Gastrocnemius medialis (tissue), 4 donors: ENCODE measurements around the gene NUDT9. TPM values are rescaled to one million over a fixed set of nuclear protein-coding genes. Genes with fewer than 3 reads are reported as not detected.
A peak's percentile ranks its signal among the peaks of the same experiment; 100 is the strongest.

Experiments used
- ATAC-seq, 2 donors: fragments of 150-250 bp; one replicate each; pipeline ENCODE4 v1.9.1; 2016
- DNase-seq, 2 donors: peaks; one replicate each; pipeline ENCODE4 v3.0.0-alpha.2; 2019
- H3K27ac ChIP-seq, 4 donors: fragments of 200-600 bp; sonication (generic); 1 replicate in 1 of 4; 2 replicates in 3 of 4; pipeline ENCODE4 v1.5.1; 2016 to 2018; ENCODE audit warnings: mild to moderate bottlenecking in 2 of 4, moderate library complexity in 1 of 4
- H3K27me3 ChIP-seq, 3 donors: fragments of 200-600 bp; sonication (generic) in 2 of 3; 1 replicate in 1 of 3; 2 replicates in 2 of 3; pipeline versions ENCODE4 v1.5.1 to v1.6.0; 2016 to 2019; ENCODE audit warnings: mild to moderate bottlenecking in 1 of 3, moderate library complexity in 1 of 3
- H3K36me3 ChIP-seq, 2 donors: fragments of 200-600 bp; sonication (generic) in 1 of 2; one replicate each; pipeline ENCODE4 v1.5.1; 2017 to 2018
- H3K4me1 ChIP-seq, 2 donors: fragments of 200-600 bp; sonication (generic) in 1 of 2; one replicate each; pipeline ENCODE4 v1.5.1; 2016 to 2017; ENCODE audit warnings: mild to moderate bottlenecking in 2 of 2
- H3K4me3 ChIP-seq, 4 donors: fragments of 200-600 bp; sonication (generic) in 3 of 4; 1 replicate in 1 of 4; 2 replicates in 3 of 4; pipeline ENCODE4 v1.5.1; 2016 to 2019; ENCODE audit warnings: mild to moderate bottlenecking in 2 of 4
- H3K9me3 ChIP-seq, 3 donors: fragments of 200-600 bp; sonication (generic) in 2 of 3; 1 replicate in 1 of 3; 2 replicates in 2 of 3; pipeline ENCODE4 v1.5.1; 2016 to 2019
- CTCF ChIP-seq, 5 experiments: fragments of 450-650 bp in 3 of 5; fragments of 200-600 bp in 2 of 5; sonication (generic) in 2 of 5; IDR thresholded peaks in 4 of 5; conservative IDR thresholded peaks in 1 of 5; 1 replicate in 4 of 5; 2 replicates in 1 of 5; pipeline ENCODE4 v1.5.1; 2016 to 2019; ENCODE audit warnings: antibody characterized with exemption in 5 of 5, mild to moderate bottlenecking in 3 of 5, moderate library complexity in 3 of 5
- POLR2A ChIP-seq, 2 donors: fragments of 450-650 bp; IDR thresholded peaks; one replicate each; pipeline ENCODE4 v1.6.1; 2017; ENCODE audit warnings: antibody characterized with exemption in 2 of 2, mild to moderate bottlenecking in 2 of 2, moderate library complexity in 2 of 2
- in situ Hi-C, 4 donors: fragments of 200-750 bp; cut with MboI; loops; one replicate each; pipeline versions ENCODE4 v1.15.0 to v1.8.0; 2017; ENCODE audit warnings: low sequenced_read_pairs in 4 of 4
- intact Hi-C: fragments of 100-400 bp; cut with DNase I; formaldehyde crosslinking; loops from one replicate; pipeline ENCODE4 v1.15.1; 2023; ENCODE audit warnings: low total_unique reads
- total RNA-seq, 4 donors: library from RNA; depleted of rRNA; stranded (reverse); fragments of >200 nt; gene quantifications; one replicate each; pipeline versions ENCODE4 v1.1.0 to v1.2.3, GENCODE V29; 2016

Gene NUDT9, protein sequence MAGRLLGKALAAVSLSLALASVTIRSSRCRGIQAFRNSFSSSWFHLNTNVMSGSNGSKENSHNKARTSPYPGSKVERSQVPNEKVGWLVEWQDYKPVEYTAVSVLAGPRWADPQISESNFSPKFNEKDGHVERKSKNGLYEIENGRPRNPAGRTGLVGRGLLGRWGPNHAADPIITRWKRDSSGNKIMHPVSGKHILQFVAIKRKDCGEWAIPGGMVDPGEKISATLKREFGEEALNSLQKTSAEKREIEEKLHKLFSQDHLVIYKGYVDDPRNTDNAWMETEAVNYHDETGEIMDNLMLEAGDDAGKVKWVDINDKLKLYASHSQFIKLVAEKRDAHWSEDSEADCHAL
- 10 to 100 TPM; 13.4 to 16.7 (median 15.8) TPM for total RNA-seq

GRCh38 chr4:87422104-87423052 lies at the start of gene NUDT9:
NUDT9 (plus strand) TSS chr4:87422573; CDS start chr4:87422906, 333 bp downstream.
- TF ChIP-seq POLR2A (IDR thresholded peaks at IDR 0.05) (peak; percentile 66 to 73), CTCF (IDR thresholded peaks at IDR 0.05 in 4 of 5, conservative IDR thresholded peaks at IDR 0.05 in 1 of 5) (peak in 1 of 5 experiments; percentile 7)
- Histone ChIP-seq H3K4me1 (peaks cover 15 to 23% of the 10 kb centered on the region in 2 donors), H3K27me3 (no peaks in the 10 kb centered on the region), H3K9me3 (no peaks in the 10 kb centered on the region), H3K27ac (peak within 1 kb of the TSS; percentile 88 to 94 (median 92)), H3K4me3 (peak within 1 kb of the TSS; percentile 60 to 93 (median 66)), H3K36me3 (no peaks in the 10 kb centered on the region)
- in situ Hi-C loops (no loop called here), intact Hi-C loops (loop anchor here (1.0 to 5.0 kb wide), 3 partner anchors 31 to 1690 kb away; partner anchors contain the start of genes HSD17B11 and TIGD2)
- DNase-seq (peak; percentile 93 to 96), ATAC-seq (peak; percentile 98)

DNA sequence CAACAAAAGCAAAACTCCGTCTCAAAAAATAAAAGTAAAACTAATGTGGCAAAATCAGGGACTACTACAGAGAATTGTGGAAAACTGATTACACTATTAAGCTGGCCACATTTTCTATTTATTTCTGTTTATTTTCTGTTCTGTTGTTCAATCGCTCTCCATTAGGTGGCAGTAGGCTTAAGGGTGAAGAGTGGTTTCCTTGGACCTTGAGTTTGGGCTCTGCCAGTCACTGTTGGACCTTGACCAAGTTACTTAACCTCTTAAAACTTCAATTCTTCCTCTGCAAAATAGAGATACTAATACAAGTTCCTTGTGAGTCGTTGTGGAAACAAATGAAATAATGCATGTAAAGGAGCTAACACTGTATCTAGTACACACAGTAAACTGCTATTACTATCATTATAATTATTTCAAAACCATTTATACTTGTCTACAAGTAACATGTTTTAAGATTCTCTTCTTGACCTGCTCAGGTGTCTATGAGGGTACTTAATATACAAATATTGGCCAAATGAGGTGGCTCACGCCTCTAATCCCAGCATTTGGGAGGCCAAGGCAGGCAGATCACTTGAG lies 46.6 kb upstream of the NUDT9 start:
- no peaks in the 10 kb centered on the region for H3K27me3 ChIP-seq
- ATAC-seq (peak; percentile 74 to 75), DNase-seq (peak in 1 of 2 donors; percentile 19)
- no peak overlapping the region for H3K4me3 ChIP-seq
- peaks cover 0 to 10% of the 10 kb centered on the region in 2 donors for H3K36me3 ChIP-seq
- peaks cover 0 to 5% of the 10 kb centered on the region in 2 donors for H3K4me1 ChIP-seq
- TF ChIP-seq POLR2A (IDR thresholded peaks at IDR 0.05) (no peak), CTCF (IDR thresholded peaks at IDR 0.05 in 4 of 5, conservative IDR thresholded peaks at IDR 0.05 in 1 of 5) (peak; percentile 54 to 70 (median 60))
- in situ Hi-C loops (loop anchor here (5.0 to 25.0 kb wide), 3 partner anchors 86 to 461 kb away; partner anchors contain the start of gene MEPE (in 2 of the 4)), intact Hi-C loops (loop anchor here (1.0 to 5.0 kb wide), 2 partner anchors 46 to 89 kb away; partner anchors contain the start of gene NUDT9)
- peak overlapping the region in 2 of 4 donors; percentile 13 to 32 for H3K27ac ChIP-seq
- no peaks in the 10 kb centered on the region for H3K9me3 ChIP-seq

DNA sequence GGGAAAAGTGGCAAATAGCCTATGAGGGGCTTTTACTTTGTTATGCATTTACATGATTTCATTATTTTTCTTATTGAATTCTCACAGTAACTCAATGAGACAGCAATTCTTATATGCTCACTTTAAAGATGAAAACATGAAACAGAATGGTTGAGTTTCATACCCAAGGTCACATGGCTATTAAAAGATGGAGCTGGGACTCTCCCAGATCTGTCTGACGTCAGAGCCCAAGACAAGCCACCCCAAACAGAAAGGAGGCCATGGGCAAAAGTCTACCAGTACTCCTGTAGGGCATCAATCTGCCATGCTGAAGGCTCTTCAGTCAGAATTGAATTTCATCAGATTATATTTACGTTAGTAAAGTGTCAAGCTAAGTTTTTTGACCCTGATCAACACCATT lies 44.6 kb upstream of the NUDT9 start:
- ATAC-seq (no peak), DNase-seq (no peak)
- peaks cover 0 to 5% of the 10 kb centered on the region in 2 donors for H3K4me1 ChIP-seq
- no peak overlapping the region for H3K4me3 ChIP-seq
- TF ChIP-seq CTCF (IDR thresholded peaks at IDR 0.05 in 4 of 5, conservative IDR thresholded peaks at IDR 0.05 in 1 of 5) (no peak), POLR2A (IDR thresholded peaks at IDR 0.05) (no peak)
- H3K9me3 ChIP-seq: no peaks in the 10 kb centered on the region
- no peaks in the 10 kb centered on the region for H3K27me3 ChIP-seq
- H3K36me3 ChIP-seq: no peaks in the 10 kb centered on the region
- intact Hi-C loops: loop anchor here (5.0 kb wide), 1 partner anchor 44 kb away; the partner anchor contains the start of gene NUDT9
- no peak overlapping the region for H3K27ac ChIP-seq
- in situ Hi-C loops: loop anchor here (5.0 to 25.0 kb wide), 3 partner anchors 84 to 459 kb away; partner anchors contain the start of gene MEPE (in 2 of the 4)

DNA sequence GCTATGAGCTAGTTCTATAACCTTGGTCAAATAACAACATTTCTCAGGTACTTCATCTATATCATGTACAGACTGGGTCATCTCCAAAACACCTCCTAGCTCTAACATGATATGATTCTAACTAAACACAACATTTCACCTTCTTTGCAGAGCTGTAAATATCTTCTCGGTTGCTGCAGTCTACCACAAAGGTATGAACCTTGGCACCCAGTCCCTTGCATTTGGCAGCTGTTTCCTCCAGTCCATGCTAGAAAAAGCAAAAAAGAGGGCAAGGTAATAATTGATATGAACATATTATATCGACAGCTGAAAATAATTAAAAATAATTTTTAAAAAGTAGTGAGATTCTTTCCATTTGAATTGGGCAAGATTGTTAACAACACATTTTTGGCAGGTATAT lies 40.3 kb upstream of the NUDT9 start:
- Histone ChIP-seq H3K4me1 (no peaks in the 10 kb centered on the region), H3K36me3 (no peaks in the 10 kb centered on the region), H3K27me3 (no peaks in the 10 kb centered on the region), H3K9me3 (no peaks in the 10 kb centered on the region), H3K4me3 (no peak overlapping the region), H3K27ac (no peak overlapping the region)
- ATAC-seq: no peak
- no peak for DNase-seq
- TF ChIP-seq POLR2A (IDR thresholded peaks at IDR 0.05) (no peak), CTCF (IDR thresholded peaks at IDR 0.05 in 4 of 5, conservative IDR thresholded peaks at IDR 0.05 in 1 of 5) (no peak)
- intact Hi-C loops (no loop called here), in situ Hi-C loops (loop anchor here in 2 of 4 donors (25.0 kb wide), 1 partner anchor 455 kb away; the partner anchor contains the start of gene MEPE (in 2 of the 2))
